HG03469 (cell line): ENCODE results near the gene CXCL14.

ENCODE experiments used
- ATAC-seq: cut with Tn5 transposase; IDR thresholded peaks from one replicate; pipeline ENCODE4 v1.9.1; 2021; ENCODE audit warnings: mild to moderate bottlenecking, moderate library complexity, moderate number of reproducible peaks; ENCODE audit not compliant: unreplicated experiment

CXCL14 gene

DNA sequence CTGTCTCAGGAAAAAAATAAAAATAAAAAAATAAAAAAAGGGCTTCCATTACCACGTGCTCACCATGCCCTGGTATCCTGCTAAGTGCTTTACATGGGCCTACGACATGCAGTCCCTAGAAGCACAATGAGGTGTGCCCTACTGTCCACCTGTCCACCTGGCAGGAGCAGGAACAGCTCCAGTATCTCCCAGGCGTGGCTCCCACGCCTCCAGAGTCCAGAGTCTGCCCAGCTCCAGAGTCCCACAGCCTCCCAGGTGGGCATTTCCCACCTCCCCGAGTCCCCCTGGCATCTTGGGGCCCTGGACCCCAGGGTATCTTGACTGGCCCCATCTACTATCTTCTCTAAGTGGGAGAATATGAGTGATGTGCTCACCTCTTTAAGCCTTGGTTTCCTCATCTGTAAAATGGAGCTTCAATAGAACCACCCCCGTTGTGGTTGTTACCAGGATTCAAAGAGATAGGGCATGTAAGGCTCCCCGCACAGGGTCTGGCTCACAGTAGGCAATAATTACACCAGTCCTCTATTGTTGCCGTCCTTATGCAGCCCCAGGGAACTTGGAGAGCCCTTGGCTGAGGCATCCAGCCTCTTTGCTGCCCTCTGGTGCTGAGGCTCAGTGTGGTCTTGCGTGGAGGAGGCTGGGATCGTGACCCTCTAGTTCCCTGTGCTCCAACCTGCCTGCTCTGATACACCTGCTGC is 8.9 kb downstream of the CXCL14 start:
- ATAC-seq: no peak

DNA sequence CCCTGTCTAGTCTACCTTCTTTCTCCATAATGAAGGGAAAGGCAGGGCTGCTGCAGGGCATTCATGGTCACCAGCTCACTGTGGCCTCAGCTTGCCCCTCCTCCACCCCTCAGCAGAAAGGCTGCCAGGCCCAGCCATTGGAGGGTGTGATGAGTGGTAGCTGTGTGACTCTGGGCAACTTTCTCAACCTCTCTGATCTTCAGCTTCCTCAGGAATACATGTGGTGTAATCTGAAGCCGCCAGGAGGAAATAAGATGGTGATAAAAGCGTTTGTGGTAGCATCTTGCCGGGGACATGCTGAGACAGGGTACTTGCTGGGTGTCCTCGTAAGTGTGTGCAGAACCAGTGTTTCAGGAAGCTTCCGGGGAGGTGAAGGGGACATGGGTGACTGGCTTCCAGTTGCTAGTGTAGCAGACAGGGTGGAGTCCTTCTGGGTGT is 9.8 kb downstream of the CXCL14 start:
- ATAC-seq: no peak

GRCh38 chr5:135568246-135568645 is 10.5 kb downstream of the CXCL14 start:
- no peak for ATAC-seq

DNA sequence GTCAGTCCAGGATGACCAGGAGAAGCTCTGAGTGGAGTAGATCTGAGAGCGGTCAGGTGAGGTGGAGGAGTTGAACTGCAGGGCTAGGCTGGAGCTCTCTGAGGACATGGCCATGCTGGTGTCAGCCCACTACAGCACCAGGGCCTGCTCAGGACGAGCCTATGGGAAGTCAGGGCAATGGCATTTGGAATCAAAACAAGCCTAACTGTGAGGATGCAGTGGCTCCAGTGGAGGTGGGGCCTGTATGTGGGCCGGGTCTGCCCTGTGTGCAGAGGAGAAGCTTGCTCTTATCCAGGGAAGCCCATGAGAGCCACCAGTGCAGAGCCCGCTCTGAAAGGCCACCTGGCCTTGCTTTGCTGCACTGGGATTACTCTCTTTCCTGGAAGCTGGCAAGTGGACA is 11.1 kb downstream of the CXCL14 start:
- no peak for ATAC-seq

DNA sequence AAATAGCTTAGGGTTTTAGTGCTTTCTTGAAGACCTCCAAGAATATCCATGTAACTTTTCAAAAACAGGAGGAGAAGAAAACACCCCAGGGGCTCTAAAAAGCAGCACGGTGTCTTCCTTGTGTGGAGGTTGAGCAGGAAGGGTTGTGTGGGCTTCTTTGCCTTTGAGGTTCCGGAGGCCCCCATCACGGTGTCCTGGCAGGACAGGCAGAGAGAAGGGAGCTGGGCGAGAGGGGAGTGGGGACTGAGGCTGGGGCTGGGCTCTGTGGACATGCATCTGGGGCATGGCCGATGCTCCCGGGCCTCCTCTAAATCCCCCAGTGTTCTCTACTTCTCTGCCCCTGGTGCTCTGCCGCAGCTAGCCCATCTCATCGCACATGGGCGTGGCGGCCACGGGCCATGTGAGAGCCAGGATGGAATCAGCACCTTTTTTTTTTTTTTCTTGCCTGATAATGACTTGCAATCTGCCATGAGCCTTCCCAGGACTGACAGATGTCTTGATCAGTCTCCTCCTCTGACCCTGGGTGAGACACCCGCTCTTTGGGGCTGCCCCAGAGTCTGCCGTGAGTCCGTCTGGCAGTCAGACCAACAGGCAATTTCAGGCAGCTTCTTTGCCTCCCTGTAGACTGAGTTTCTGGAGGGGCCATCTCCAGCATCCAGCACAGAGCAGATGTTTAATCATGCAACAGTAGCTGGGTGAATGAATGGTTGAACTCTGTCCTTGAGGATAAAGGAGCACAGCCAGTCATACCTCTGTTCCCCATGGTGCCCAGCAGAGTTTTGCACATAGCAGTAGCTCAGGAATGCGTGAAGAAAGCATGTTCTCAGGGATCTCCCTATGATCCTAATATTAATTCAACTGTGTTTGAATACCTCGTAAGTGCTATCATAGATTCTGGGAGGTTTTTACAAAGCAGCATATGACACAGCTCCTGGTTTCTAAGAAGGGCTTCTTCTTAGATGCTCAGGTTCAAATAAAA is 12.1 kb downstream of the CXCL14 start:
- ATAC-seq: no peak

DNA sequence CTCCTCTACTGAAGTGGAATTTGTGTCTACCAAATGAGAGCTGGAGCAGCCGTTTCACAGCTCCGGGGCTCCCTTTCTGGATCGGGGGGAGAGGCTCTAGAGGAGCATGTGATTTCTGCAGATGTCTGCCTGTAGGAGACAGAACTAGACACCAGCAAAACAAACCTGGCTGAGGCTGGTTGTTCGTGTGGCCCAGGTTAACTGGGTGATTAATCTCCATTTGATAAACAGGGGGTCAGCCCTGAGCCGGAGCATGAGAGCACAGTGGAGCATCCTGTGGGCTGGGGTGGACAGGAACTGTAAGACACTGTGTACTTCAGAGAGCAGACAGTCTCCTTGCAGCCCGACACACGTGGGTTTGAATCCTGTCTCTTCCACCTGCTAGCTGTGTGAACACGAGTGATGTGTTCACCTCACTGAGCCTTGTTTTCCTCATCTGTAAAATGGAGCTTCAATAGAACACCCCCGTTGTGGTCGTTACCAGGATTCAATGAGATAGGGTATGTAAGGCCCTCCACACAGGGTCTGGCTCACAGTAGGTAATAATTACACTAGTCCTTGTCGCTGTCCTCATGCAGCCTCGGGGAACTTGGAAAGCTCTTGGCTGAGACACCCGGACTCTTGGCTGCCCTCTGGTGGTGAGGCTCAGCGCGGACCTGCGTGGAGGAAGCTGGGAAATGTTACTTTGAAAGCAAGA is 12.9 kb downstream of the CXCL14 start:
- ATAC-seq: no peak

DNA sequence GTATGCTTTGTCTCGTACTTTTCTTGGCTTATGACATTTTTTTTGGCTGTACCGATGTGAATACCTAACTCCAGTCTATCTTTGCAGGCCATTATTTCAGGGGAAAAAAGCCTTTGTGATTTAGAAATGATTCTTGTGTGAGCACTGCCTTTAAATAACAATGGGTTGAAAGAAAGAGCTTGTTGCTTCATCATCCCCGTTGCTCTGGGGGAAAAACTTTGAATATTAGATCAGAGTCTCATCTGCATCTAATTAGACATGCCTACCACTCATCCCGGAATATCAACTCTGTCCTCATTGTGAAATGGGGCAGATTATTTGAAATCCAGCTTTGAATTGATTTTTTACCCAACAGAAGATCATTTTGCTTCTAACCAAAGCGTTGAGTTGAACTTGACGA is 13.5 kb downstream of the CXCL14 start:
- no peak for ATAC-seq

DNA sequence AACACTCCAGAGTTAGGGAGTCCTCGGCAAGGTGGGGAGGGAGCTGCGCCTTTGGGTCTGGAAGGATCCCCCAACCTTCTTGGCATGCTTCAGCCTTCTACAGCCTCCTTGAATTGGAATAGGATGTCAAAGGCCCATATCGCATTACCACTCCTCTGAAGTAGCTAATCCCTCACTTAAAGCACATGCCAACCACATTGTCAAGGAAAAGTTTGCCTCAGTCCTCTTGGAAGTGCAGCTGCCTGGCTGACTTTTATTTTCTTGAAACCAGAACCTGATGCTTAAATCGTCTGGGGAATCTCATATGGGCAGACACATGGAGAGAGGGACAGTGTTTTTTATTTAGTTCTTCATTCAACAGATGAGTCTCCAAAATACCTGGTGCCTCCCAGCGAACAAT is 14.5 kb downstream of the CXCL14 start:
- no peak for ATAC-seq

DNA sequence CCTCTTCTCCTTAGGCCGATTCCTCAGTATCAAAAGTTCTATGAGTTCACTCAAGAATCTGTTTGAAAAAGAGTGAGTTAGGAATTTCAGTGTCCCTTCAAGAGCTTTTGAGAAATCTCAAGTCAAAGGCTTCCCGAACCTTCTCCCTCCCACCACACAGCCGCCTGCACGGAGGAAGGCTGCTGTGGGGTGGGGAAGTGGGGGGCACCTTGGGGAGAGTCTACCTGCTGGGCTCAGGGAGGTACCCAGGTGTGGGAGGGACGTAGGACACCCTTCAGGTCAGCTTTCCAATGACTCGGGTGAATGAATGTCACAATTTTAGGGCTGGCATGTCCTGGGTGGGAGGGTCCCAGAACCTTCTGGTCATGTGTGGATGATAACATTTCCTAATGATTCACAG is 17.5 kb downstream of the CXCL14 start:
- no peak for ATAC-seq

DNA sequence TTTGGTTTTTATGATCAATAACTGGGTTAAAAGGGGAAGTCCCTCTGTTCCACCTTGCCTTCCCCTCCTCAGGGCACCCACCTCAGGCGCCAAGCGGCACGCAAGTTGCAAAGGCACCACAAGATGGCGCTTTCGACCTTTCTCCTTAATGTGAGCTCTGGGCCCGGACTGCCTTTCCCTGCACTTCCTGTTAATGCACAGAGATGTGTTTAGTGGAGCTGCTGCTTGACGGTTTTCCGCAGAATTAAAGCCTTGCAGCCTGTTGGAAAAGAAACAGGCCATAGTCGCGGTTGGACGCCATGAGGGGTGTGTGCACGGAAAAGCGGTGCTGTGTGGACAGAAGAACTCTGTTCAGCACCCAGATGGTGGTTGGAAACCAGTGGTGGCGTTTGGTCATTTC is 17.9 kb downstream of the CXCL14 start:
- peak; percentile 85 for ATAC-seq

GRCh38 chr5:135559354-135559753 is 19.4 kb downstream of the CXCL14 start:
- no peak for ATAC-seq

DNA sequence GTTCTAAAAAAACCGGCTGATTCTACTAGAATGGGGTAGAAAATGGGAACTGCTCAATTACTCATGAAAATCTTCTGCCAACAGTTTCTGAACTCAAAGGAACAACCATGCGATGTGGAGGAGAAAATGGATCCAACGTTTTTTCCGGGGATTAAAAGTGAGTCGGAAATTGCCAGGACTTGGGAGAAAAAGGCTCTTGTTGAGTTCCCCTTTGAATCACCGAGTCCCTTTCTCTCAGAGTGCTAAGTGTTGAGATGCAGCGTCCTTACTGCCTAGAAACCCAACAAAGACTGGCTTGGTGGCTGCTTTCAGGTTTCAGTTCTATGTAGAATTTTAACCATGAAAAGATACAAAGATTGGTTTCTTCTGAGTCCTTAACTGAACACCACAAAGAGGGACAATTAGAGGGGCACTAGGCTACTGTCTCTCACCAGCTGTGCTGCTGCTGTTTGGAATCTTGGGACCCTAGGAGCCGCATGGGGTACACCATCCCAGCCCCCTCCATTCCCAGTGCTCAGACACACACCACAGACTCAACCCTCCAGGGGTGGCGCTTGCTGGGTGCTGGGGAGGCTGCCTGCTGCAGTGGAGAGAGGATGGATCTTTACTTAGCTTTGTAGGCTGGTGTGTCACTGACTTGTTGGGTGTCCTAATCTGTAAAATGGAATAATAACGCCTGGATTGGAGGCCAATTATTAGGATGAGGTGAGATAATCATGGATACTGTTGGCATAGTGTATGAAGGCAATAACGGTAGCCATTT is 21.5 kb downstream of the CXCL14 start:
- no peak for ATAC-seq

- ATAC-seq: no peak
Observed at GRCh38 chr5:135556620-135557019, 22.2 kb downstream of the CXCL14 start.

DNA sequence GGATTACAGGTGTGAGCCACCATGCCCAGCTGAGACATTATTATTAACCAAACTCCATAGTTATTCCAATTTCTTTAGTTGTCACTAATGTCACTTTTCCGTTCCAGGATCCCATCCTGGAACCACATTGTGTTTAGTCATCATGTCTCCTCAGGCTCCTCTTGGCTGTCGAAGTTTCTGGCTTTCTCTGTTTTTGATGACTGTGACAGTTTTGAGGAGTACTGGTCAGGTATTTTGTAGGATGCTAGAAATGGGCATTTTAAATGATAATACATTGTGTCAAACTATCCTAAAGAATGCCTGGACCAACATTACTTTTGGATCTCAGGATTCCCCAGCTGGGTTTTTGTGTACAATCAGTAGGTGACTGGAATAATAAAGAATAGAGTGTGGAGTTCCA is 23.3 kb downstream of the CXCL14 start:
- ATAC-seq: no peak

DNA sequence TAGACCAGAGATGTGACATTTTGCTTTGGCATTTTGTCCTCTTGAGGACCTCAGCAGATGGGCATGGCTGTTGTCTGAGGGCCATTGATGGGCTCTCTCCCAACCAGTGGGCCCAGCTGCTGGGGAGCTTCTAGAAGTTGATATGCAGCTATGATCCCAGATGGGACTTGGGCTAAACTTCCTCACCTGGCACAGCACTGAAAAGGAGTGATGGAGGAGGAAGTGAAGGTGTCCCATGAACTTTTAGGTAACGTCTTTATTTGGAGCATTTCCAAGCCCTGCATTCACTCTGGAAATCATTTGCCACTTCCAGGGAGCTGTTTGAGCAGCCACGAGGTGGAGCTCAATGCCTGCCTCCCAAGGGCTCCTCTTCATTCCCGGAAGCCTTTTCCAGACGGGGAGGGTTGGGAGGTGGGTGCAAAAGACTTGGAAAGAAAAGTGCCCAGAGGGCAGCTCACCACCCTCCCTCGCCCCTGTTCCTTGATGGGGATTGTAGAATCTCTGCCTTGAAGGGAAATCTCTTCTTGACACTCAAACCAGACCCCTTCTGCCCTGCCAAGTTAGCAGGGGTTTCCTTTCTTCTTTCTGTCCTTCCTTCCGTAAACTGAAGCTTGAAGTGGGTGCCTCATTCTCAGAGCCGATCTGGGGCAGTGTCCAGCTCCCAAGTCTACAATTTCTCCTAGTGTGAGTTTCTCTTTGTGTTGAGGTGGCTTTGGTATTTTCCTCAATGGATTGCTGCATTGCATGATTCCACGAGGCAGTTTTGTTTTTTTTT is 24.9 kb downstream of the CXCL14 start:
- no peak for ATAC-seq

DNA sequence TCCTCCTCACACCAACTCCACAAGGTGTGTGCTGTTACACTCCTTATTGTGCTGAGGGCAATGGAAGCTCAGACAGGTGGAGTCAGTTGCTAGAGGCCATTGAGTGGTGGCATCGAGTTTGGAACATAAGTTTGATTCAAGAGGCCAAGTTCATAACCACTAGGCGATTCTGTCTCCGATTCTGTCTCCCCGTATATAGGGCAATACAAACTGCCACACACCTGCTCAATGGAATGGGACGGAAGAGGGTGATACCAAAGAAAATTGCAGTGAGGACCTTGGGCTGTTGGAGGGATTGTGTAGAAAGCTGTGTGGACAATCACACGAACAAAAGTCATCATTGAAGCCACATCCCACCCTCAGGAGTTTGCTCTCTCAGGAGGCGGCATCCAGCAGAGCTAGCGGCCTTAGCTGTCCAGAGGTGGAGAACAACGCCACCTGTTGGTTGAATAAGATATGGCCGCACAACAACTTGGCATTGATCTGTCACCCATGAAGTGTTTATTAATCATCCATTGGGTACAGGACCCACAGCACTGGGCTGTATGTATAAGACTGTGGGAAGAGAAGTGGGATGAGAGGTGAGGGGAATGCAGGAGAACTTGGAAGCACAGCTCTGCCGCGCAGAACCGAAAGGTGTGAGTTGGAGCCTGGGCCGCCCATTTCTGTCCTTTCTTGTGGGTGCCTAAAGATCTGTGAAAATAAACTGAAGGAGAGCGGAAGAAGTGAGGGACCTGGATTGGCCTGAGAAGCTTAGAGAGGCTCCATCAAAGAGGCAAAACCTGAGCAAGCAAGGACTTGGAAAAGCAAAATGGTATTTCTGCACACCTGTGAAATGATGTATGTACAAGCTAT is 27.0 kb downstream of the CXCL14 start:
- no peak for ATAC-seq

DNA sequence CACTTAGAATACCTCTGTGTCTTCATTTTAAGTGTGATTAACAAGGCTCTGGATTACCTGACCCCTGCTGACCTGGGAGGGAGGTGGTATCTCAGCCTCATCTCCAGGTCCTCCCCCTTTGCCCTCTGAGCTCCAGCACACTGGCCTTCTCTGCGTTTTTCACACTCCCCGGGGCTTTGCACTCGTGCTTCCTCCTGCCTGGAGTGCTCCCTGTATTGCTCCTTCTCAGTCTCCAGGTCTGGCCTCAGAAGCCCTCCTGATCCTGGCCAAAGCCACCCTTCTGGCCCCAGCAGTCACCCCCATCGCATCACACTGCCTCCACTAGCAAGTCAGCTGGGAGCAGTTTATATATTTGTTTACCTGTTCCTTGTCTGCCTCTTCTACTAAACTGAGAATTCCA is 29.4 kb downstream of the CXCL14 start:
- ATAC-seq: no peak

- no peak for ATAC-seq
Observed at GRCh38 chr5:135547590-135548254, 31.1 kb downstream of the CXCL14 start.

DNA sequence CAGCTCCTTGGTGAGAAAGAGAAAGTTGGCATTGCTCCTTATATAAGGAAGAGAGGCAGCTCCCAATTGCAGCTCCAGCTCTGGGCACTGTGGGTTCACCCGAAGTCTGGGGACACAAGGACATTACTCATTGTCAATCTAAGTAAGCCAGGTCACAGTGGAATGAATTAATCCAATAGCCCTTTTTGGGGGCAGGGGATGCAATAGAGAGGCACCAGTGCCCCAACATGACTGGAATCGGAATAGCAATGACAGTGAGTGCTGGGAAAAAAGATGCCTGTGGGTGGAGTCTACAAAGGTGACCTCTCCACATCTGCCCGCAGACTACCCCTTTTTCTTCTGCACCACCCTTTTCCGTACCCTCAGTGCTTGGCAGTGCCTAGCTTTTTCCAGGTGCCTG is 31.9 kb downstream of the CXCL14 start:
- ATAC-seq: no peak
